ENCODE measurements around the gene CHERP.

Gene CHERP

GRCh38 chr19:16542045-16542909, at the start of gene CHERP:
CHERP (minus strand) TSS chr19:16542437; CDS start chr19:16542378, 59 bp downstream.
- peak; percentile 87 for DNase-seq

GRCh38 chr19:16590876-16591802, 48.9 kb upstream of the CHERP start:
- no peak for DNase-seq

GRCh38 chr19:16589917-16590316, 47.7 kb upstream of the CHERP start:
- no peak for DNase-seq

GRCh38 chr19:16588824-16589577, 46.8 kb upstream of the CHERP start:
- DNase-seq: no peak

- no peak for DNase-seq
Measured at GRCh38 chr19:16587833-16588823, 45.9 kb upstream of the CHERP start.

GRCh38 chr19:16586991-16587832, 45.0 kb upstream of the CHERP start:
- peak; percentile 61 for DNase-seq

- DNase-seq: no peak
Measured at GRCh38 chr19:16586477-16586871, 44.2 kb upstream of the CHERP start.

- no peak for DNase-seq
Measured at GRCh38 chr19:16585808-16586476, 43.7 kb upstream of the CHERP start.

GRCh38 chr19:16585094-16585801, 43.0 kb upstream of the CHERP start:
- DNase-seq: no peak

- DNase-seq: peak; percentile 79
Measured at GRCh38 chr19:16584248-16585093, 42.2 kb upstream of the CHERP start.

GRCh38 chr19:16582486-16583261, 40.4 kb upstream of the CHERP start:
- no peak for DNase-seq

- DNase-seq: no peak
Measured at GRCh38 chr19:16581971-16582343, 39.7 kb upstream of the CHERP start.

GRCh38 chr19:16581145-16581970, 39.1 kb upstream of the CHERP start:
- no peak for DNase-seq

- DNase-seq: no peak
Measured at GRCh38 chr19:16579381-16579780, 37.1 kb upstream of the CHERP start.

GRCh38 chr19:16577531-16577985, 35.3 kb upstream of the CHERP start:
- no peak for DNase-seq

GRCh38 chr19:16576690-16577530, 34.7 kb upstream of the CHERP start:
- no peak for DNase-seq
